SK-N-DZ (cell line): ENCODE measurements around the gene C14orf93.

Experiments
- DNase-seq: peaks from one replicate; pipeline ENCODE4 v3.0.0-alpha.2; 2015; ENCODE audit warnings: low spot score

C14orf93 gene

GRCh38 chr14:22995889-22996625, 13.9 kb downstream of the C14orf93 start:
- no peak for DNase-seq

GRCh38 chr14:22994762-22995275, 15.1 kb downstream of the C14orf93 start:
- DNase-seq, result peak; percentile 47

GRCh38 chr14:22993517-22993916, 16.4 kb downstream of the C14orf93 start:
- no peak for DNase-seq

- DNase-seq, result no peak
These were observed 18.1 kb downstream of the C14orf93 start for GRCh38 chr14:22991852-22992251.

GRCh38 chr14:22987291-22987690, 22.7 kb downstream of the C14orf93 start:
- DNase-seq, result no peak

GRCh38 chr14:22986508-22987054, 23.4 kb downstream of the C14orf93 start:
- DNase-seq, result peak; percentile 84

GRCh38 chr14:22985894-22986507, 23.9 kb downstream of the C14orf93 start:
- DNase-seq, result no peak

GRCh38 chr14:22984959-22985658, 24.8 kb downstream of the C14orf93 start:
- no peak for DNase-seq

GRCh38 chr14:22982477-22983245, 27.3 kb downstream of the C14orf93 start, which contains the start of gene AJUBA:
Gene AJUBA (minus strand): TSS chr14:22982551. CDS start chr14:22982266, 285 bp downstream.
- DNase-seq, result peak; percentile 78

- DNase-seq, result no peak
These were observed 28.0 kb downstream of the C14orf93 start for GRCh38 chr14:22981876-22982476.

GRCh38 chr14:22981090-22981875, 28.7 kb downstream of the C14orf93 start:
- no peak for DNase-seq

- no peak for DNase-seq
These were observed 29.3 kb downstream of the C14orf93 start for GRCh38 chr14:22980672-22981089.

- no peak for DNase-seq
These were observed 30.1 kb downstream of the C14orf93 start for GRCh38 chr14:22979748-22980392.

- no peak for DNase-seq
These were observed 30.8 kb downstream of the C14orf93 start for GRCh38 chr14:22978981-22979671.

GRCh38 chr14:22978487-22978837, 31.5 kb downstream of the C14orf93 start:
- no peak for DNase-seq

GRCh38 chr14:22977684-22978486, 32.1 kb downstream of the C14orf93 start:
- no peak for DNase-seq

- DNase-seq, result no peak
These were observed 32.6 kb downstream of the C14orf93 start for GRCh38 chr14:22977434-22977683.
